HL-60 (cell line): Measurements from ENCODE around the gene RAB31.

Source experiments
- GABPA ChIP-seq: IDR thresholded peaks from 2 replicates; pipeline ENCODE4 v1.6.1; 2012; ENCODE audit warnings: low read depth
- POLR2AphosphoS5 ChIP-seq: IDR thresholded peaks from 2 replicates; pipeline ENCODE4 v1.6.1; 2012; ENCODE audit warnings: low read depth
- TF ChIP-seq, protein P1 (sequence below): IDR thresholded peaks from one replicate; pipeline ENCODE4 v1.5.1; 2011; ENCODE audit warnings: low read length, control low read depth, inconsistent platforms; ENCODE audit not compliant: insufficient read depth
- TF ChIP-seq, protein P2 (sequence below): IDR thresholded peaks from 2 replicates; pipeline ENCODE4 v1.6.1; 2012; ENCODE audit warnings: low read depth; ENCODE audit not compliant: insufficient replicate concordance

DNA sequence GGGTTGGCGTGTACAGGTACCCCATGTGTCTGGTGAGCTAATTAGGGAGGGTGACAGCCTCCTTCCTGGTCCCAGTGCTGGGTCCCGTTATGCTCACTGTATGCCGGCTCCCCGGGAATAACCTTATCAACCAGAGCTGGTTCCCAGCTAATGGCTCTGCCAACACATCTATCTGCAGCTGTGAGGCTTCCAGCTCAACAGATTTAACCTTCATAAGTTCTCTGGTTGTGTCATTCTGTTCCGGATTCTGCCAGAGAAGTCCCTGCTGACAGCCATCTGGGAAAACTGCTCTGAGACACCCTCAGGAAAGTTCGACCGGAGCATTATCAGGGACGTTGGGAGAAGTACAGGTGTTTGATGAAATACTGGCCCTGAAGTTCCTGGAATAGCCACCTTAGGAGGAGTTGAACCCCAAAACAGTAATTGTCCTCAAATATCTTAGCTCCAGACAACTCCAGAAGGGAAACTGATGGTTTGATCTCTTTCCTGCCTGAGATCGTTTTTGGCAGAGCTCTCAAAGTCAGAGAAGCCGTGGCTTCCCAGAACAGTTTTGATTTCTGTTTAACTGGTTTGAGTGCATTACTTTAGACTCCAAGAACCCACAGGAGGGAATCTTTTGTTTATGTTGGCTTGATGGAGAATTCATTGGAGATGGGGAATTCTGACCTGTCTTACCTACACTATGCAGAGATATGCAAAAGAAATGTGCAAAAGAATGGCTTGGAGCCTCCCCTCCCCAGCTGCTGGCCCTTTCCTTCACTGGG lies 138.2 kb downstream of the RAB31 start:
- TF ChIP-seq, protein P1, sequence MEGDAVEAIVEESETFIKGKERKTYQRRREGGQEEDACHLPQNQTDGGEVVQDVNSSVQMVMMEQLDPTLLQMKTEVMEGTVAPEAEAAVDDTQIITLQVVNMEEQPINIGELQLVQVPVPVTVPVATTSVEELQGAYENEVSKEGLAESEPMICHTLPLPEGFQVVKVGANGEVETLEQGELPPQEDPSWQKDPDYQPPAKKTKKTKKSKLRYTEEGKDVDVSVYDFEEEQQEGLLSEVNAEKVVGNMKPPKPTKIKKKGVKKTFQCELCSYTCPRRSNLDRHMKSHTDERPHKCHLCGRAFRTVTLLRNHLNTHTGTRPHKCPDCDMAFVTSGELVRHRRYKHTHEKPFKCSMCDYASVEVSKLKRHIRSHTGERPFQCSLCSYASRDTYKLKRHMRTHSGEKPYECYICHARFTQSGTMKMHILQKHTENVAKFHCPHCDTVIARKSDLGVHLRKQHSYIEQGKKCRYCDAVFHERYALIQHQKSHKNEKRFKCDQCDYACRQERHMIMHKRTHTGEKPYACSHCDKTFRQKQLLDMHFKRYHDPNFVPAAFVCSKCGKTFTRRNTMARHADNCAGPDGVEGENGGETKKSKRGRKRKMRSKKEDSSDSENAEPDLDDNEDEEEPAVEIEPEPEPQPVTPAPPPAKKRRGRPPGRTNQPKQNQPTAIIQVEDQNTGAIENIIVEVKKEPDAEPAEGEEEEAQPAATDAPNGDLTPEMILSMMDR: no peak
- TF ChIP-seq, protein P2, sequence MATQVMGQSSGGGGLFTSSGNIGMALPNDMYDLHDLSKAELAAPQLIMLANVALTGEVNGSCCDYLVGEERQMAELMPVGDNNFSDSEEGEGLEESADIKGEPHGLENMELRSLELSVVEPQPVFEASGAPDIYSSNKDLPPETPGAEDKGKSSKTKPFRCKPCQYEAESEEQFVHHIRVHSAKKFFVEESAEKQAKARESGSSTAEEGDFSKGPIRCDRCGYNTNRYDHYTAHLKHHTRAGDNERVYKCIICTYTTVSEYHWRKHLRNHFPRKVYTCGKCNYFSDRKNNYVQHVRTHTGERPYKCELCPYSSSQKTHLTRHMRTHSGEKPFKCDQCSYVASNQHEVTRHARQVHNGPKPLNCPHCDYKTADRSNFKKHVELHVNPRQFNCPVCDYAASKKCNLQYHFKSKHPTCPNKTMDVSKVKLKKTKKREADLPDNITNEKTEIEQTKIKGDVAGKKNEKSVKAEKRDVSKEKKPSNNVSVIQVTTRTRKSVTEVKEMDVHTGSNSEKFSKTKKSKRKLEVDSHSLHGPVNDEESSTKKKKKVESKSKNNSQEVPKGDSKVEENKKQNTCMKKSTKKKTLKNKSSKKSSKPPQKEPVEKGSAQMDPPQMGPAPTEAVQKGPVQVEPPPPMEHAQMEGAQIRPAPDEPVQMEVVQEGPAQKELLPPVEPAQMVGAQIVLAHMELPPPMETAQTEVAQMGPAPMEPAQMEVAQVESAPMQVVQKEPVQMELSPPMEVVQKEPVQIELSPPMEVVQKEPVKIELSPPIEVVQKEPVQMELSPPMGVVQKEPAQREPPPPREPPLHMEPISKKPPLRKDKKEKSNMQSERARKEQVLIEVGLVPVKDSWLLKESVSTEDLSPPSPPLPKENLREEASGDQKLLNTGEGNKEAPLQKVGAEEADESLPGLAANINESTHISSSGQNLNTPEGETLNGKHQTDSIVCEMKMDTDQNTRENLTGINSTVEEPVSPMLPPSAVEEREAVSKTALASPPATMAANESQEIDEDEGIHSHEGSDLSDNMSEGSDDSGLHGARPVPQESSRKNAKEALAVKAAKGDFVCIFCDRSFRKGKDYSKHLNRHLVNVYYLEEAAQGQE: no peak
- TF ChIP-seq POLR2AphosphoS5: no peak
- TF ChIP-seq GABPA: no peak
